DOHH2 (cell line): ENCODE data around the gene SART3.
A peak's percentile ranks its signal among the peaks of the same experiment; 100 is the strongest.

Source experiments
- H3F3A ChIP-seq: fragments of 200-600 bp; sonication (generic), shearing (Covaris generic); 2 replicates; pipeline ENCODE4 v1.6.0; 2016; ENCODE audit warnings: antibody characterized with exemption, mild to moderate bottlenecking; ENCODE audit not compliant: control insufficient read depth, insufficient read depth
- H3K27ac ChIP-seq: fragments of 200-600 bp; sonication (generic); 2 replicates; pipeline ENCODE4 v1.5.1; 2014; ENCODE audit warnings: low read depth, mild to moderate bottlenecking, low read length, moderate library complexity
- H3K27me3 ChIP-seq: fragments of 200-600 bp; sonication (generic); 2 replicates; pipeline ENCODE4 v1.6.1; 2014; ENCODE audit warnings: mild to moderate bottlenecking, low read length, mixed read lengths; ENCODE audit not compliant: control insufficient read depth
- H3K36me3 ChIP-seq: fragments of 200-600 bp; sonication (generic); 2 replicates; pipeline ENCODE4 v1.6.1; 2014; ENCODE audit warnings: mild to moderate bottlenecking, low read length, moderate library complexity, mixed read lengths; ENCODE audit not compliant: control insufficient read depth
- H3K4me1 ChIP-seq: fragments of 200-600 bp; sonication (generic); 2 replicates; pipeline ENCODE4 v1.6.1; 2014; ENCODE audit warnings: mild to moderate bottlenecking, low read length, mixed read lengths; ENCODE audit not compliant: control insufficient read depth
- H3K4me2 ChIP-seq: fragments of 200-600 bp; sonication (generic); 2 replicates; pipeline ENCODE4 v1.6.0; 2014; ENCODE audit warnings: mild to moderate bottlenecking, low read length, moderate library complexity
- H3K4me3 ChIP-seq: fragments of 200-600 bp; sonication (generic); 2 replicates; pipeline ENCODE4 v1.5.1; 2014; ENCODE audit warnings: mild to moderate bottlenecking, low read length, mixed read lengths
- H3K79me2 ChIP-seq: fragments of 200-600 bp; sonication (generic); 2 replicates; pipeline ENCODE4 v1.6.1; 2014; ENCODE audit warnings: mild to moderate bottlenecking, low read length, mixed read lengths; ENCODE audit not compliant: control insufficient read depth
- H3K9me2 ChIP-seq: fragments of 200-600 bp; sonication (generic); replicated peaks from 2 replicates; pipeline ENCODE4 v1.6.1; 2014; ENCODE audit warnings: mild to moderate bottlenecking, low read length, mixed read lengths; ENCODE audit not compliant: control insufficient read depth
- H3K9me3 ChIP-seq: fragments of 200-600 bp; sonication (generic); 2 replicates; pipeline ENCODE4 v1.6.1; 2014; ENCODE audit warnings: antibody characterized with exemption, low read length, mixed read lengths; ENCODE audit not compliant: control insufficient read depth, insufficient read depth
- H4K20me1 ChIP-seq: fragments of 200-600 bp; sonication (generic); 2 replicates; pipeline ENCODE4 v1.6.0; 2014; ENCODE audit warnings: low read depth, mild to moderate bottlenecking, antibody characterized with exemption, low read length, moderate library complexity; ENCODE audit not compliant: control insufficient read depth, insufficient read depth
- EZH2phosphoT487 ChIP-seq: fragments of 200-600 bp; sonication (generic); IDR thresholded peaks from 2 replicates; pipeline ENCODE4 v1.6.1; 2017; ENCODE audit warnings: borderline replicate concordance, mild to moderate bottlenecking, antibody characterized with exemption, low read length, moderate library complexity, mixed read lengths
- TF ChIP-seq, protein P1 (sequence below): fragments of 200-600 bp; sonication (generic); IDR thresholded peaks from one replicate; pipeline ENCODE4 v1.5.1; 2014; ENCODE audit warnings: antibody characterized with exemption, mild to moderate bottlenecking, low read depth, low read length; ENCODE audit not compliant: poor library complexity, severe bottlenecking

SART3 gene

GRCh38 chr12:108553799-108554198 is 7.2 kb downstream of the SART3 start:
- H3F3A ChIP-seq, result peaks cover 7% of the 10 kb centered on the region; the same call in 1 of the 2 replicates
- no peaks in the 10 kb centered on the region for H3K9me3 ChIP-seq
- peaks cover 85% of the 10 kb centered on the region for H3K4me1 ChIP-seq
- no peak overlapping the region for H3K27ac ChIP-seq
- peaks cover 11% of the 10 kb centered on the region; the same call in 1 of the 2 replicates for H4K20me1 ChIP-seq
- H3K79me2 ChIP-seq, result peaks cover 100% of the 10 kb centered on the region
- TF ChIP-seq, protein P1, sequence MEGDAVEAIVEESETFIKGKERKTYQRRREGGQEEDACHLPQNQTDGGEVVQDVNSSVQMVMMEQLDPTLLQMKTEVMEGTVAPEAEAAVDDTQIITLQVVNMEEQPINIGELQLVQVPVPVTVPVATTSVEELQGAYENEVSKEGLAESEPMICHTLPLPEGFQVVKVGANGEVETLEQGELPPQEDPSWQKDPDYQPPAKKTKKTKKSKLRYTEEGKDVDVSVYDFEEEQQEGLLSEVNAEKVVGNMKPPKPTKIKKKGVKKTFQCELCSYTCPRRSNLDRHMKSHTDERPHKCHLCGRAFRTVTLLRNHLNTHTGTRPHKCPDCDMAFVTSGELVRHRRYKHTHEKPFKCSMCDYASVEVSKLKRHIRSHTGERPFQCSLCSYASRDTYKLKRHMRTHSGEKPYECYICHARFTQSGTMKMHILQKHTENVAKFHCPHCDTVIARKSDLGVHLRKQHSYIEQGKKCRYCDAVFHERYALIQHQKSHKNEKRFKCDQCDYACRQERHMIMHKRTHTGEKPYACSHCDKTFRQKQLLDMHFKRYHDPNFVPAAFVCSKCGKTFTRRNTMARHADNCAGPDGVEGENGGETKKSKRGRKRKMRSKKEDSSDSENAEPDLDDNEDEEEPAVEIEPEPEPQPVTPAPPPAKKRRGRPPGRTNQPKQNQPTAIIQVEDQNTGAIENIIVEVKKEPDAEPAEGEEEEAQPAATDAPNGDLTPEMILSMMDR, result no peak
- TF ChIP-seq EZH2phosphoT487, result no peak
- H3K27me3 ChIP-seq, result no peaks in the 10 kb centered on the region
- H3K4me3 ChIP-seq, result no peak overlapping the region
- H3K4me2 ChIP-seq, result peak overlapping the region; percentile 63
- no peaks in the 10 kb centered on the region for H3K9me2 ChIP-seq
- peaks cover 75% of the 10 kb centered on the region for H3K36me3 ChIP-seq

DNA sequence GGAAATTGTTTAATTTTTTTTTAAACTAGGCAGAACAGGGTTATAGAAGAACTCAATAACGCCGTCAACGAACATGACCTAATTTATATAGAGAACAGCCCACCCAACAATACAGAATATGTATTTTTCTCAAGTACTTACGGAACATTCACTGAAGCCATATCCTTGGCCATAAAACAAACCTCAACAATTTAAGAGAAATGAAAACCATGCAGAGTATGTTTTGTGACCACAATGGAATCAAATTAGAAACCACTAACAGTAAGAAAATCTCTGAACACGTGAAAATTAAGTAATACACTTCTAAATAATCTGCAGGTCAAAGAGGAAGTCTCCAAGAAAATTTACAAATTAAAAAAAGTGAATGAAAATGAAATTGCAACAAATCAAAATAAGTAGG is 9.4 kb downstream of the SART3 start:
- peak overlapping the region; percentile 55 for H3K4me3 ChIP-seq
- peaks cover 79% of the 10 kb centered on the region for H3K36me3 ChIP-seq
- H3K27me3 ChIP-seq, result no peaks in the 10 kb centered on the region
- no peaks in the 10 kb centered on the region for H3K9me2 ChIP-seq
- H3K4me2 ChIP-seq, result peak overlapping the region; percentile 63
- H3F3A ChIP-seq, result peaks cover 12% of the 10 kb centered on the region
- TF ChIP-seq, protein P1, result no peak
- no peak for TF ChIP-seq EZH2phosphoT487
- 0 out of 2 replicates have a peak, but pooled peaks cover 2% of the 10 kb centered on the region for H4K20me1 ChIP-seq
- H3K27ac ChIP-seq, result peak overlapping the region; percentile 63
- H3K9me3 ChIP-seq, result no peaks in the 10 kb centered on the region
- H3K79me2 ChIP-seq, result peaks cover 100% of the 10 kb centered on the region
- peaks cover 93% of the 10 kb centered on the region for H3K4me1 ChIP-seq

DNA sequence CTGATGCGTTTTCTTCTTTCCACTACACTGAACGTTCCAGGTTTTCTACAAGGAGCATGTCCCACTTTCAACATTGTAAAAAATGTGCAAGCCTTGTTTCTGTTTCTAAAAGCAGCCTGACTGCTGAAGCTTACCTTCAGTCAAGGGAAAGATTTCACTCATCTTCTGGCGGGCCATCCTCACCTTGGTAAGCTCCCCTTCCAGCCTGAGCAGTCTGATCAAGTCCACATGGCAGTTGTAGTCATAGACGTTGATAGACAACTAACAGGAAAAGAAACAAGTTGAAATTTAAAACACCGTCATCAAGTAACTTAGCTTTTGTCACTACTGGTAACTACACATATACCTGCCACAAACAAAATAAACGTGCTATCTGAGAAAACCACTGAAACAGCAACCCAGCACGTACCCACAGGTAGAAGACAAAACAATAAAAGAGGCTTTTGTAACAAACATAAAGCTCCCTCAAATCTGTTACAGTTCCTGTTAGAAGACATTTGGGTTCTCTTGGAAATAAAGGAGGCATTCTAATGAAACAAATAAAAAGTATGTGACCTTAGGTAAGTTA is 11.9 kb downstream of the SART3 start:
- TF ChIP-seq EZH2phosphoT487, result no peak
- TF ChIP-seq, protein P1, result no peak
- peaks cover 97% of the 10 kb centered on the region for H3K4me1 ChIP-seq
- H3K27ac ChIP-seq, result peak overlapping the region; percentile 56
- H3K4me2 ChIP-seq, result peak overlapping the region; percentile 63
- no peaks in the 10 kb centered on the region for H3K9me3 ChIP-seq
- H3K9me2 ChIP-seq, result no peaks in the 10 kb centered on the region
- no peaks in the 10 kb centered on the region for H4K20me1 ChIP-seq
- H3K27me3 ChIP-seq, result no peaks in the 10 kb centered on the region
- peaks cover 99% of the 10 kb centered on the region for H3K79me2 ChIP-seq
- peaks cover 12% of the 10 kb centered on the region for H3F3A ChIP-seq
- H3K4me3 ChIP-seq, result peak overlapping the region; percentile 41
- H3K36me3 ChIP-seq, result peaks cover 91% of the 10 kb centered on the region
